ENCODE measurements around the gene ARID3B.
"Not testable (repeated sequence)": the region's sequence is repeated elsewhere in the genome, so short reads cannot be mapped to it uniquely, and the experiment has no call there.

Gene ARID3B

DNA sequence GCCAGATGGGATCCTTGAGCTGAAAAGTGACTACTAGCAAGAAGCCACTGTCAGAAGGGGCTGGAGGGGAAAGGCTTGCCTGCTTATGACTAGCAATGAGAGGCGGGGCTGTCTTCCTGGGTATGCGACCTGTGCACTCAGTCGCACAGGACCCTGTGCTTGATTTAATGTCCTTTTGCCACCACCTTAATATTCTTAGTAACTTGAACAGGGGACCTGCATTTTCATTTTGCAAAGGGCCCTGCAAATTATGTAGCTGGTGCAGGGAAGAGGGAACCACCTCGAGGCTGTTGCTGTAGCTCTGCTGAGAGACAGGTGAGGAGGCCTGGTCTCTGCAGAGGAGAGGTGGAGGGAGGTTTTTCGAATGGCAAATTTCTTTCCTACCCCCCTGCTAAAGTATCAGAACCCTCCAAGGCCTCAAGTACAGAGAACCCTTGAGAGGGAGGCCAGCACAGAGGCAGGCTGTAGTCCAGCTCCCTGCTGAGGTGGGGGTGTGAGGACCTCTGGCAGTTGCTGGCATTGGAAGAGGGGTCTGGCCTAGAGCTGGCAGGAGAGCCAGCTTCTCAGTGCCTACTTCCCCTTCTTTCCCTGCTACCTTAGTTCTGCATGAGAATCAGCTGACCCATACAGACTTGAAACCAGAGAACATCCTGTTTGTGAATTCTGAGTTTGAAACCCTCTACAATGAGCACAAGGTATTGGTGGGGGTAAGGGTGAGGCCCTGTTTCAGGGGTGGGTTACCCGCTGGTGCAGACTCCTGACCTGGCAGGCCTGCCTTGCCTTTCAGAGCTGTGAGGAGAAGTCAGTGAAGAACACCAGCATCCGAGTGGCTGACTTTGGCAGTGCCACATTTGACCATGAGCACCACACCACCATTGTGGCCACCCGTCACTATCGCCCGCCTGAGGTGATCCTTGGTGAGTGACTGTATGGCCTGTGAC is 86.0 kb downstream of the ARID3B start:
- peak in 1 of 2 experiments; percentile 30 for DNase-seq (ENCODE audit: low read depth in 1 of 2, low spot score in 1 of 2)
- Histone ChIP-seq H3K27ac (replicated peaks) (no peak overlapping the region), H3K4me3 (replicated peaks; ENCODE audit: insufficient read depth, low read length) (no peak overlapping the region), H3K27me3 (ENCODE audit: insufficient read depth, poor library complexity, severe bottlenecking) (no peaks in the 10 kb centered on the region)
- TF ChIP-seq, protein P1, sequence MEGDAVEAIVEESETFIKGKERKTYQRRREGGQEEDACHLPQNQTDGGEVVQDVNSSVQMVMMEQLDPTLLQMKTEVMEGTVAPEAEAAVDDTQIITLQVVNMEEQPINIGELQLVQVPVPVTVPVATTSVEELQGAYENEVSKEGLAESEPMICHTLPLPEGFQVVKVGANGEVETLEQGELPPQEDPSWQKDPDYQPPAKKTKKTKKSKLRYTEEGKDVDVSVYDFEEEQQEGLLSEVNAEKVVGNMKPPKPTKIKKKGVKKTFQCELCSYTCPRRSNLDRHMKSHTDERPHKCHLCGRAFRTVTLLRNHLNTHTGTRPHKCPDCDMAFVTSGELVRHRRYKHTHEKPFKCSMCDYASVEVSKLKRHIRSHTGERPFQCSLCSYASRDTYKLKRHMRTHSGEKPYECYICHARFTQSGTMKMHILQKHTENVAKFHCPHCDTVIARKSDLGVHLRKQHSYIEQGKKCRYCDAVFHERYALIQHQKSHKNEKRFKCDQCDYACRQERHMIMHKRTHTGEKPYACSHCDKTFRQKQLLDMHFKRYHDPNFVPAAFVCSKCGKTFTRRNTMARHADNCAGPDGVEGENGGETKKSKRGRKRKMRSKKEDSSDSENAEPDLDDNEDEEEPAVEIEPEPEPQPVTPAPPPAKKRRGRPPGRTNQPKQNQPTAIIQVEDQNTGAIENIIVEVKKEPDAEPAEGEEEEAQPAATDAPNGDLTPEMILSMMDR (IDR thresholded peaks at IDR 0.05; ENCODE audit: insufficient read depth, low read length), result no peak
- 0 out of 2 replicates have a peak, but pooled peaks have one; percentile 11 for TF ChIP-seq SPI1 (IDR thresholded peaks at IDR 0.05; ENCODE audit: borderline replicate concordance, low read depth)

DNA sequence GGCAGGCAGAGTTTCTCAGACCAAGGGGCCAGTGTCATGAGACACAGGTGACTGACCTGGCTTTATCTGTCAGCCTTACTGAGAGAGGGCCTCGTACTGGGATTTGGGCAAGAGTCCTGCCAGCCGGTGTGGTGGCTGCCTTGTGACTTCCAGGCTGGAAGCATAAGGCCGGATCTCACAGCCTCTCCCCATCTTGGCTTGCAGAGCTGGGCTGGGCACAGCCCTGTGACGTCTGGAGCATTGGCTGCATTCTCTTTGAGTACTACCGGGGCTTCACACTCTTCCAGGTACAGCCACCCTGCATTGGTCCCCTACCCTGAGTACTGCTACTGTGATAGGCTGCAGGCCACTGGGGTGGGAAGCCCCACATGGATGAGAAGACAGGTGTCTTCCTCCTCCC is 86.7 kb downstream of the ARID3B start:
- Histone ChIP-seq H3K27ac (replicated peaks) (no peak overlapping the region), H3K4me3 (replicated peaks; ENCODE audit: insufficient read depth, low read length) (no peak overlapping the region), H3K27me3 (ENCODE audit: insufficient read depth, poor library complexity, severe bottlenecking) (no peaks in the 10 kb centered on the region)
- DNase-seq (ENCODE audit: low read depth in 1 of 2, low spot score in 1 of 2), result no peak
- TF ChIP-seq, protein P1 (IDR thresholded peaks at IDR 0.05; ENCODE audit: insufficient read depth, low read length), result no peak
- TF ChIP-seq POLR2AphosphoS5 (IDR thresholded peaks at IDR 0.05; ENCODE audit: low read depth), result no peak

GRCh38 chr15:74628199-74628598 is 87.2 kb downstream of the ARID3B start:
- no peak for DNase-seq (ENCODE audit: low read depth in 1 of 2, low spot score in 1 of 2)
- Histone ChIP-seq H3K27me3 (ENCODE audit: insufficient read depth, poor library complexity, severe bottlenecking) (no peaks in the 10 kb centered on the region), H3K27ac (replicated peaks) (no peak overlapping the region), H3K4me3 (replicated peaks; ENCODE audit: insufficient read depth, low read length) (no peak overlapping the region)
- TF ChIP-seq POLR2AphosphoS5 (IDR thresholded peaks at IDR 0.05; ENCODE audit: low read depth) (no peak), SPI1 (IDR thresholded peaks at IDR 0.05; ENCODE audit: borderline replicate concordance, low read depth) (no peak), GABPA (IDR thresholded peaks at IDR 0.05; ENCODE audit: low read depth) (no peak)
- TF ChIP-seq, protein P2, sequence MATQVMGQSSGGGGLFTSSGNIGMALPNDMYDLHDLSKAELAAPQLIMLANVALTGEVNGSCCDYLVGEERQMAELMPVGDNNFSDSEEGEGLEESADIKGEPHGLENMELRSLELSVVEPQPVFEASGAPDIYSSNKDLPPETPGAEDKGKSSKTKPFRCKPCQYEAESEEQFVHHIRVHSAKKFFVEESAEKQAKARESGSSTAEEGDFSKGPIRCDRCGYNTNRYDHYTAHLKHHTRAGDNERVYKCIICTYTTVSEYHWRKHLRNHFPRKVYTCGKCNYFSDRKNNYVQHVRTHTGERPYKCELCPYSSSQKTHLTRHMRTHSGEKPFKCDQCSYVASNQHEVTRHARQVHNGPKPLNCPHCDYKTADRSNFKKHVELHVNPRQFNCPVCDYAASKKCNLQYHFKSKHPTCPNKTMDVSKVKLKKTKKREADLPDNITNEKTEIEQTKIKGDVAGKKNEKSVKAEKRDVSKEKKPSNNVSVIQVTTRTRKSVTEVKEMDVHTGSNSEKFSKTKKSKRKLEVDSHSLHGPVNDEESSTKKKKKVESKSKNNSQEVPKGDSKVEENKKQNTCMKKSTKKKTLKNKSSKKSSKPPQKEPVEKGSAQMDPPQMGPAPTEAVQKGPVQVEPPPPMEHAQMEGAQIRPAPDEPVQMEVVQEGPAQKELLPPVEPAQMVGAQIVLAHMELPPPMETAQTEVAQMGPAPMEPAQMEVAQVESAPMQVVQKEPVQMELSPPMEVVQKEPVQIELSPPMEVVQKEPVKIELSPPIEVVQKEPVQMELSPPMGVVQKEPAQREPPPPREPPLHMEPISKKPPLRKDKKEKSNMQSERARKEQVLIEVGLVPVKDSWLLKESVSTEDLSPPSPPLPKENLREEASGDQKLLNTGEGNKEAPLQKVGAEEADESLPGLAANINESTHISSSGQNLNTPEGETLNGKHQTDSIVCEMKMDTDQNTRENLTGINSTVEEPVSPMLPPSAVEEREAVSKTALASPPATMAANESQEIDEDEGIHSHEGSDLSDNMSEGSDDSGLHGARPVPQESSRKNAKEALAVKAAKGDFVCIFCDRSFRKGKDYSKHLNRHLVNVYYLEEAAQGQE (IDR thresholded peaks at IDR 0.05; ENCODE audit: insufficient replicate concordance, low read depth), result no peak
- TF ChIP-seq, protein P1 (IDR thresholded peaks at IDR 0.05; ENCODE audit: insufficient read depth, low read length), result no peak

DNA sequence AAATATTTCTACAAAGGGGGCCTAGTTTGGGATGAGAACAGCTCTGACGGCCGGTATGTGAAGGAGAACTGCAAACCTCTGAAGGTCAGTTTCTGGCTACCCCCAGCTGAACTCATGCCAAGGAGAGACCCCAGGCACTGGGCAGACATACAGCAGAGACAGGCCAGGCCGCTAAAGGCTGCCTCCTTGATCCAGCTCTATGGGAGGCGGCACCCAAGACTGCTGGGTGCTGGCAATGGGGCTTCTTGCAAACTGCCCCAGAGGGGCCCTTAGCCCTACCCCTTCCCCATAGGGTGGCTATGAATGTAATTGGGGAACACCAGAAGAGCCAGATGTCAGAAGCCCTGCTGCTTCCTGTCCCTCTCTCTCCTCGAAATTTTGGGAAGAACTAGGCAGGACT is 87.9 kb downstream of the ARID3B start:
- TF ChIP-seq SPI1 (IDR thresholded peaks at IDR 0.05; ENCODE audit: borderline replicate concordance, low read depth), result no peak
- TF ChIP-seq POLR2AphosphoS5 (IDR thresholded peaks at IDR 0.05; ENCODE audit: low read depth), result no peak
- TF ChIP-seq, protein P2 (IDR thresholded peaks at IDR 0.05; ENCODE audit: insufficient replicate concordance, low read depth), result no peak
- no peak for TF ChIP-seq GABPA (IDR thresholded peaks at IDR 0.05; ENCODE audit: low read depth)
- TF ChIP-seq, protein P1 (IDR thresholded peaks at IDR 0.05; ENCODE audit: insufficient read depth, low read length), result no peak
- DNase-seq (ENCODE audit: low read depth in 1 of 2, low spot score in 1 of 2), result no peak
- Histone ChIP-seq H3K4me3 (replicated peaks; ENCODE audit: insufficient read depth, low read length) (no peak overlapping the region), H3K27me3 (ENCODE audit: insufficient read depth, poor library complexity, severe bottlenecking) (no peaks in the 10 kb centered on the region), H3K27ac (replicated peaks) (no peak overlapping the region)

DNA sequence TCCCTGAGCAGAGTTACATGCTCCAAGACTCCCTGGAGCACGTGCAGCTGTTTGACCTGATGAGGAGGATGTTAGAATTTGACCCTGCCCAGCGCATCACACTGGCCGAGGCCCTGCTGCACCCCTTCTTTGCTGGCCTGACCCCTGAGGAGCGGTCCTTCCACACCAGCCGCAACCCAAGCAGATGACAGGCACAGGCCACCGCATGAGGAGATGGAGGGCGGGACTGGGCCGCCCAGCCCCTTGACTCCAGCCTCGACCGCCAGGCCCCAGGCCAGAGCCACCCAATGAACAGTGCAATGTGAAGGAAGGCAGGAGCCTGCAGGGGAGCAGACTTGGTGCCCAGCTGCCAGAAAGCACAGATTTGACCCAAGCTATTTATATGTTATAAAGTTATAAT is 88.7 kb downstream of the ARID3B start:
- not testable (repeated sequence) for H3K27ac ChIP-seq (replicated peaks); DNase-seq (ENCODE audit: low read depth in 1 of 2, low spot score in 1 of 2); H3K27me3 ChIP-seq (ENCODE audit: insufficient read depth, poor library complexity, severe bottlenecking); H3K4me3 ChIP-seq (replicated peaks; ENCODE audit: insufficient read depth, low read length)

Data from HL-60 (cell line).